SJSA1 (cell line): ENCODE measurements around the gene KCNAB1. TPM values are rescaled to one million over a fixed set of nuclear protein-coding genes. Genes with fewer than 3 reads are reported as not detected.

Experiments
- DNase-seq, 2 experiments: peaks; one replicate each; pipeline ENCODE4 v3.0.0-alpha.2; 2015 to 2020; ENCODE audit warnings: low spot score in 2 of 2, low read depth in 1 of 2
- H3K27ac ChIP-seq: fragments of 250-450 bp; sonication (Bioruptor Pico); 2 replicates; pipeline ENCODE4 v1.5.1; 2020; ENCODE audit warnings: mild to moderate bottlenecking, moderate library complexity
- H3K27me3 ChIP-seq: fragments of 250-450 bp; sonication (Bioruptor Pico); replicated peaks from 2 replicates; pipeline ENCODE4 v1.5.1; 2020; ENCODE audit warnings: mild to moderate bottlenecking, moderate library complexity
- H3K36me3 ChIP-seq: fragments of 250-450 bp; sonication (Bioruptor Pico); 2 replicates; pipeline ENCODE4 v1.5.1; 2020; ENCODE audit warnings: mild to moderate bottlenecking
- H3K4me1 ChIP-seq: fragments of 250-450 bp; sonication (Bioruptor Pico); replicated peaks from 2 replicates; pipeline ENCODE4 v1.6.1; 2021; ENCODE audit warnings: mild to moderate bottlenecking
- H3K4me3 ChIP-seq: fragments of 250-450 bp; sonication (Bioruptor Pico); 2 replicates; pipeline ENCODE4 v1.5.1; 2020; ENCODE audit warnings: mild to moderate bottlenecking
- H3K9me3 ChIP-seq: fragments of 250-450 bp; sonication (Bioruptor Pico); replicated peaks from 2 replicates; pipeline ENCODE4 v1.5.1; 2020; ENCODE audit warnings: mild to moderate bottlenecking
- total RNA-seq: library from RNA; depleted of rRNA; stranded (reverse); fragments of >200 nt; shearing (Covaris generic); gene quantifications from 2 replicates; pipeline ENCODE4 v1.2.3, GENCODE V29; 2014; rRNA removed

The KCNAB1 gene
- total RNA-seq, 1 experiment from 2014 or later = 1.6 TPM

DNA sequence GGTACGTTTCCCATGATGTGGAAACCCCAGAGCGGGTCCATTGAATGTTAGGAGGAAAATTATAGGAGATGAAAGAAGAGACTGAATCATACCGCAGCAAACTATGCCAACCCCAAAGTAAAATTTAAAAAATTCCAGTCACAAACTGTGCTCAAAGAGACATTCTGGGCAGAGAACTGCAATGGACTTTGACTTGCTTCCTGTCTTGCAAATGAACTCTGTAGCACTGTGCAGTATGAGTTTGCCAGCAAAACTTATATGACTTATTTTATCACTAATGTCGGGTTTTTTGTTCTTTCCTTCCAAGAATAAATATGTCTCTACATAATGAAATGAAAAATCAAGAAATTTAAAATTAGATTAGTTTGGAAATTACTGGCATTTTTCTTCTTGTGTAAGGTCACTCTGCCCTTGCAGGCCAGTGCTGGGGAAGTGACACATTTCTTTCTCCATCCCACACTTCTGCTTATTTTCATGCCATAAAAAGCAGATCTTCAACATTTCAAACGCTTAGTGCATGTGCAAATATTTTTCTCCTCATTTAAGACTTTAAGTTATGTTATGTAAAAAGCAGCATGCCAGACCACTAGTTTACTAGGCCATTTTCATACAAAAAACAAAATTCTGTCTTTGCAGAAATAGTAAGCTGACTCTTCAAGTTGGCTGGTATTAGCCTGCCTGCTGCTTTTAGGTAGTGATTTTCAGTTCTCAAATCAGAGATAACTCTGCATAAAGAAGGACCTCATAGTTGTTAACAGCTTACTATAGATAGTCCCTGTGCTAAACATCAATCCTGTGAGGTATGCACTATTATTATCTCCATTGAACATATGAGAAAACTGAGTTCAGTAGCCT is 466.8 kb downstream of the KCNAB1 start:
- no peaks in the 10 kb centered on the region for H3K27me3 ChIP-seq
- DNase-seq = no peak
- no peak overlapping the region for H3K27ac ChIP-seq
- H3K36me3 ChIP-seq = no peaks in the 10 kb centered on the region
- no peaks in the 10 kb centered on the region for H3K4me1 ChIP-seq
- H3K9me3 ChIP-seq = no peaks in the 10 kb centered on the region
- H3K4me3 ChIP-seq = no peak overlapping the region

DNA sequence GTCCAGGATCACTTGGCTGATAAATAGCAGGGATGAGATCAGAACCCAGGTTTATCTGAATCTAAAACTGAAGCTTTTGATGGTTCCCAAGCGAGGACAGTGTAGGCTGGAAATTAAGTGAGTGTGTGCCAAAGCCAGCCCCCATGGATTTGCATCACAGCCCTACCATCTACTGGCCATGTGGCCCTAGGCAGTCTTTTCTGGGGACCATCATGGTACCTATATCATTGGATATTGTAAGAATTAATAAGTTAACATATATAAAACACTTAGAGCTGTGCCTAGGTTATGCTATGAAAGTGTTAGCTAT is 467.3 kb downstream of the KCNAB1 start:
- no peaks in the 10 kb centered on the region for H3K9me3 ChIP-seq
- no peak for DNase-seq

More for the DNA sequence above, 467.3 kb downstream of the KCNAB1 start:
- no peak overlapping the region for H3K27ac ChIP-seq
- no peaks in the 10 kb centered on the region for H3K27me3 ChIP-seq
- H3K36me3 ChIP-seq = no peaks in the 10 kb centered on the region
- H3K4me1 ChIP-seq = no peaks in the 10 kb centered on the region
- H3K4me3 ChIP-seq = no peak overlapping the region

Other genes with a start within 250 kb of the KCNAB1 start
- 79.4 and 80.2 TPM in 2 replicates for gene GMPS, start 249.9 kb upstream of the KCNAB1 start, total RNA-seq